HK-2 (cell line): ENCODE data around the gene FOXP1.

Source experiments
- DNase-seq: peaks from one replicate; pipeline ENCODE4 v3.0.0-alpha.2; 2018; ENCODE audit not compliant: unreplicated experiment

Gene FOXP1

GRCh38 chr3:71372241-71372768 lies 211.2 kb downstream of the FOXP1 start:
- DNase-seq, result no peak

GRCh38 chr3:71371282-71371681 lies 212.2 kb downstream of the FOXP1 start:
- no peak for DNase-seq

GRCh38 chr3:71370467-71370866 lies 213.1 kb downstream of the FOXP1 start:
- DNase-seq, result no peak

- no peak for DNase-seq
Observed at GRCh38 chr3:71369701-71370391, 213.7 kb downstream of the FOXP1 start.

- no peak for DNase-seq
Observed at GRCh38 chr3:71366988-71367604, 216.4 kb downstream of the FOXP1 start.

- no peak for DNase-seq
Observed at GRCh38 chr3:71361334-71361890, 222.1 kb downstream of the FOXP1 start.

GRCh38 chr3:71360764-71361163 lies 222.8 kb downstream of the FOXP1 start:
- no peak for DNase-seq

- no peak for DNase-seq
Observed at GRCh38 chr3:71360180-71360579, 223.3 kb downstream of the FOXP1 start.

GRCh38 chr3:71358243-71358642 lies 225.3 kb downstream of the FOXP1 start:
- DNase-seq, result no peak

GRCh38 chr3:71356265-71356664 lies 227.3 kb downstream of the FOXP1 start:
- DNase-seq, result no peak

- no peak for DNase-seq
Observed at GRCh38 chr3:71355862-71356261, 227.7 kb downstream of the FOXP1 start.

- no peak for DNase-seq
Observed at GRCh38 chr3:71355037-71355436, 228.5 kb downstream of the FOXP1 start.

- no peak for DNase-seq
Observed at GRCh38 chr3:71351403-71352149, 232.0 kb downstream of the FOXP1 start.

- no peak for DNase-seq
Observed at GRCh38 chr3:71350998-71351397, 232.5 kb downstream of the FOXP1 start.

- DNase-seq, result no peak
Observed at GRCh38 chr3:71348831-71349230, 234.7 kb downstream of the FOXP1 start.

GRCh38 chr3:71348001-71348632 lies 235.4 kb downstream of the FOXP1 start:
- DNase-seq, result no peak

GRCh38 chr3:71346061-71346460 lies 237.5 kb downstream of the FOXP1 start:
- no peak for DNase-seq

- no peak for DNase-seq
Observed at GRCh38 chr3:71345429-71346040, 238.0 kb downstream of the FOXP1 start.

- no peak for DNase-seq
Observed at GRCh38 chr3:71341721-71342120, 241.8 kb downstream of the FOXP1 start.

- no peak for DNase-seq
Observed at GRCh38 chr3:71339049-71339448, 244.5 kb downstream of the FOXP1 start.

- DNase-seq, result no peak
Observed at GRCh38 chr3:71332813-71333212, 250.7 kb downstream of the FOXP1 start.
